ENCODE measurements around the gene ALPI.

ALPI gene

GRCh38 chr2:232487385-232488096 is 31.6 kb downstream of the ALPI start, which contains the start of gene ECEL1:
Gene ECEL1, minus strand, starts transcription at chr2:232487834. Its CDS starts 1,181 bp downstream, at chr2:232486653.
- no peak for DNase-seq

- no peak for DNase-seq
Measured at GRCh38 chr2:232488097-232488711, 32.3 kb downstream of the ALPI start.

GRCh38 chr2:232488721-232489300 is 32.9 kb downstream of the ALPI start:
- DNase-seq, result no peak

- DNase-seq, result no peak
Measured at GRCh38 chr2:232489516-232490220, 33.7 kb downstream of the ALPI start.

GRCh38 chr2:232490221-232491138 is 34.5 kb downstream of the ALPI start:
- DNase-seq, result no peak

DNA sequence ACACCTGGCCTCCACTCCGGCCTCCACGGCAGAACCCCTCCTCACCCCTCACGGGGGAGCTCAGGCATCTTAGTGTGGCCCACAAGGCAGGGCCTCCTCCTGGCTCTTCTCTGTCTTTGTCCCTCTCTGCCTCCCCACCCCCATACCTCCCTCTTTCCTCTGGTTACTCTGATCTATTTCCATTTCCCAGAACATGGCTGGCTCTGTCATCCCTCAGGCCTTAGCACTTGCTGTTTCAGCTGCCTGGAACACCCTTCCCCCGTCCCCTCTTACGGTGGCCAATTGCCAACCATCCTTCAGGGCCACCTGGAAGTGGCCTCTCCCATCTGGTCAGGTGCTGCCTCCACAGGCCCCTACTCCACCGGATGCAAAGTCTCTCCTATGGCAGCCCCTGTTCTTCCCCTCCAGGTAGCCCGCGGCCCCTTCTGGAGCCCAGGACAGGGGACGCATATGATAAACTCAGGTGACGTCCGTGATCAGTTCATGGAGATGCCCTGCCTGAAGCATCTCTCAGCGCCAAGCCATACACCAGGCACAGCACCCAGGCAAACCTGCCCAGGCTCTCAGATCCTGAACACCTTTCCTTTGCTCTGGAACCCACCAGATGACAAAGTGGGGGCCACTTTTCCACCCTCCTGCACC is 35.3 kb downstream of the ALPI start:
- no peak for DNase-seq

DNA sequence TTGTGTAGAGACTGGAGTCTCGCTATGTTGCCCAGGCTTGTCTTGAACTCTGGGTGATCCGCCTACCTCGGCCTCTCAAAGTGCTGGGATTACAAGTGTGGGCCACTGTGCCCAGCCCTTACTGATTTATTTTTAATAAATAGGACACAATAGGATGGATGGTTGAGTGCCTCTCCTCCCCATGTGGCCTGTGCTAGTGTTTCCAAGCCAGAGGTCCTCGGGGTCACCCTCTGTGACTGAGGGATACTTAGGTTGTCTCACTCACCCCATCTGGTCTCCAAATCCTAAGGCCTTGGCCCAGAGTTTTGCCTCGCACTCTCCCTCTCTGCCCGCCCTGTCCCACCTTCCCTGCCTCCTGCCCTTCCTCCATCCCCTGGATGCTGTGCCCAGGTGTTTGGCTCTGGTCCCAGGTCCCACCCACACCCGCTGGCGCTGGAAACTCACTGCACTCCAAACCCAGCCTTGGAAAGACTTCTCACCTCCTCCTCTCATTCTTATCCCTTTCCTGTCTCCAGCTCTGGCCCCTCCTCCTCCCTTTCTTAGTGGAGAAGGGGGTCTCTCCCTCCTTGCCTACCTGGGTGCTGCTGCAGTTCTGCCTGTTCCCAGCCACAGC is 36.4 kb downstream of the ALPI start:
- no peak for DNase-seq

- DNase-seq, result no peak
Measured at GRCh38 chr2:232492963-232493700, 37.2 kb downstream of the ALPI start.

- no peak for DNase-seq
Measured at GRCh38 chr2:232493701-232494474, 37.9 kb downstream of the ALPI start.

GRCh38 chr2:232494542-232494941 is 38.6 kb downstream of the ALPI start:
- no peak for DNase-seq

- DNase-seq, result no peak
Measured at GRCh38 chr2:232495292-232495691, 39.3 kb downstream of the ALPI start.

GRCh38 chr2:232496501-232497270 is 40.7 kb downstream of the ALPI start:
- DNase-seq, result no peak

- DNase-seq, result no peak
Measured at GRCh38 chr2:232497348-232497747, 41.4 kb downstream of the ALPI start.

GRCh38 chr2:232498452-232498851 is 42.5 kb downstream of the ALPI start:
- no peak for DNase-seq

- no peak for DNase-seq
Measured at GRCh38 chr2:232501331-232501771, 45.4 kb downstream of the ALPI start.

- no peak for DNase-seq
Measured at GRCh38 chr2:232501794-232502390, 45.9 kb downstream of the ALPI start.

DNA sequence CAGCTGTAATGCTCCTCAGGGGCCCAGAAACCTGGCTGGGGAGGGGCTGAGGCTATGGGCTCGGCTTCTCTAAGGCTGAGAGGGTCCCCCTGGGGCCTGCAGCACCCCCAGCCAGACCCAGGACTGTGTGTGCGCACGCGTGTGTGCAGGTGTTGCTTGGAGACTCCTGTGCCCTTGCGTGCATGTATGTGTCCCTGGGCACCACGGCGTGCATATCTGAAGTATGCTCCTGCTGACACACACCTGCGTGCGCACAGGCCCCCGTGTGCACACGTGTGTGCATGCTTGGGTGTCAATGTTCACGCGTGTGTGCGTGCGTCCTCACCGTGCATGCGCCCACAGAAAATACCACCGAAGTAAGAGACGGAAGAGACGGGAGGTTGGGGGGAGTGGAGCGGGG is 46.6 kb downstream of the ALPI start:
- DNase-seq, result no peak
